PFSK-1 (cell line): ENCODE data around the gene LIPG.

Experiments used
- POLR2AphosphoS5 ChIP-seq: IDR thresholded peaks from 2 replicates; pipeline ENCODE4 v1.6.1; 2012; ENCODE audit warnings: low read depth, mild to moderate bottlenecking, control low read depth, low read length, moderate library complexity
- SIN3A ChIP-seq: IDR thresholded peaks from 2 replicates; pipeline ENCODE4 v1.6.1; 2012; ENCODE audit warnings: mild to moderate bottlenecking, low read length, moderate library complexity, borderline replicate concordance; ENCODE audit not compliant: insufficient read depth
- TAF1 ChIP-seq: IDR thresholded peaks from 2 replicates; pipeline ENCODE4 v1.6.1; 2012; ENCODE audit warnings: low read length, control low read depth, borderline replicate concordance; ENCODE audit not compliant: insufficient read depth

GRCh38 chr18:49597157-49597931 lies 35.5 kb downstream of the LIPG start:
- TF ChIP-seq POLR2AphosphoS5 (no peak), SIN3A (no peak), TAF1 (no peak)
